NCI-H2029 treated with DMSO at 0.1 percent for 48 hours (cell line): Measurements from ENCODE around the gene FTCD.
"Not testable (repeated sequence)": the region's sequence is repeated elsewhere in the genome, so short reads cannot be mapped to it uniquely, and the experiment has no call there.

Experiments used
- DNase-seq: peaks from one replicate; lab custom pipeline; 2025; lab: John Stamatoyannopoulos, UW

FTCD gene

DNA sequence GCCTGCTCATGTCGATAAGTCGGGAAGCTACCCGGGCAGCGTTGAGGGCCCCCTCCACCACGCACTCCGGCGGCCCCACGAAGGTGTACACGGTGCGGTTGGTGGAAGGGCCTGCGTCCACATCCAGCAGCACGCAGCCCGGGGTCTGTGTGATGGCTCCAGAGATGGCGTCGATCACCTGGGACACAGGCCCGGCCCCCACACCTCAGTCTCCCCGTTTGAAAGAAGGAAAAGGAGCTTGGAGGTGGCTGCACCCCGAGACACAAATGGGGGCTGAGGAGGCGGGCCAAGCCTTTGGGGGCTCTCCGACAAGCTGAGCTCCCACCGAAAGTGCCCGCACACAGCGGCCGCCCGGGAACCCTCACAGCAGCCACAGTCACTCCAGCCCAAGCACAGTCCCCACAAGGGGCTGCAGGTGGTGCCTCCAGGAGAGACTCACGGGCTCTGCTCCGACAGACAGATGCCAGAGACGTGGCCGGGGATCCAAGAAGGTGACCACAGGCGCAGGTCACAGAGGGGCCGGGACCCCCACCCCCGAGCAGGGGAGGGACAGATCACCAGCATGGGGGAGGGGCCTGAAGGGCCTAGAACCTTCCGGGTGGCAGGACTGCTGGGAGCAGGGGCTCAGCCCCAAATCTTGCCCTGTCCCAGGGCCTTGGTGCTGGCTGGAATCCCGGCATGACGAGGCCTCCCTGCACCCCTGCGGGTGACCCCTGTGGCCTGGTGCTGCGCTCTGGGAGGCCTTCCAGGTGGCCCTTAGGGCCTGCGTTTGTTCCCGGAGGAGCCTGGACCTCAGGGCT lies 1.0 kb downstream of the FTCD start:
- DNase-seq: no peak

GRCh38 chr21:46153247-46154154 lies 1.9 kb downstream of the FTCD start:
- DNase-seq: peak; percentile 3

- DNase-seq: no peak
These were observed 2.5 kb downstream of the FTCD start for GRCh38 chr21:46152927-46153246.

DNA sequence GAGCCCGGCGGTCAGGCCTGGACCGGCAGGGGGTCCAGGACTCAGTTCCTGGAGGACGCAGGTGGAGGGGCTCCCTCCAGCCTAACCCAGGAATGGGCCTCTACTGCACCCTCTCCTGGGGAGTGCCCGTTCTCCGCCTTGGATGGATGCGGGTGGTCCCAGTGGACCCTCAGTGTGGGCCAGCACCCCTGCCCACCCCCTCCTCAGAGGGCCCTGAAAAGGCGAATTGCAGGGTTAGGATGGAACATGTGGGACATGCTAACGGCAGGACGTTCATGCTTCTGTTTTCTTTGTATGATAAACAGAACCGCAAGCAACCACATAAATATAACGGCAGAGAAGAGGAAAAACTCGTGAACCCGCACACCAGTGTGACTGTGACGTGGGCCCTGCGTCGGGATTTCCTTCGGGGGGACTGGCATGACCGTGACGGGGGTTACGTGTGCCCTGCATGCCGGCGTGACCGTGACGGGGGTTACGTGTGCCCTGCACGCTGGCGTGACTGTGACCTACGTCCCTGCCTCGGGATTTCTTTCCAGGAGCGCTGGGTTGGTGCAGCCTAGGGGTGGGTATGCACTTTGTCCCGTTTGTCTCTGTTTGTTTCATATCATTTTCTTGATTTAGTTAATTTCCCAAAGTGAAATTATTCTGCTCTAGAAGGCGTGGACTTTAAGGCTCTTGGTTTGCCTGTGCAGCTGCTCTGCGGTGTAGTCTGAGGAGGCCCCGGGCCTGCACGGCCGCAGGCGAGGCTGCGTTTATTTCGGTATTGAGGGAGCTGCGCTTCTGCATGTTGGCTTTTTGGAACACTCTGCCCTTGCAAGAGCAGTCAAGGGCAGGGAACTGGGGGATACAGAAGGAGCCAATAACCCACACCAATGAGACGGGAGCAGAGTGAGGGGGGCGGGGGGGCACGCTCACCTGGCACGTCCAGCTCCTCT lies 3.1 kb downstream of the FTCD start:
- DNase-seq: no peak

DNA sequence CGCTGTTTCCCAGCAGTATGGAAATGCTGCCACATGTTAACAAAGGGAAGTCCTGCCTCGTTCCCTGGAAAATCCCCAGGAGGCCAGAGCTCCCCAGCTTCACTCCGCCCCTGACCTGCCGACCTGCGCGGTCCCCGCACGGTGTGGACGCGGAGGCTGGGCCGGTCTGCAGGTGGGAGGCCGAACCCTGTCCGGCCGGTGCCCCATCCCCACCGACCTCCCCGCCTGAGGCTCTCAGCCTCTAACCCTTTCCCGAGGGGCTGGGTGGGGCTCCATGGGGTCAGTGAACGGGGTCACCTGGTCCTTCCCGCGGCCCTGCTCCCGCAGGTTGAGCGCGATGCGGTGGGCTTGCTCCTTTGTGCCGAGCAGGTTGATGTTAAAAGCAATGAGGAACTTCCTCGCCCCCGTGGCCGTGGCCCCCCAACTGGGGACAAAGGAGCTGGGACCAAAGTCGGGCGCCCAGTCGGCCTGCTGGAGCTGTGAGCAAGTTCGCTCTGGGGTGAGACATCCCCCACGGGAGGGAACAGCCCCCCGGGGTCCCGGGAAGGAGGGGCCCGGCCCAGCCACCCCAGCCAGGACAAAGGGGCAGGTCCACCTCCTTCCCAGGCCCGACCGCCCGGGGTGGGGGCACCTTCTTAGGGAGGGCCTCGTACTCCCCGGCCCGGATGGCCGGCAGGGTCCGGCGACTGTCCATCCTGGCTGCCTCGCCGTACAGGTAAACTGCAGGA lies 4.0 kb downstream of the FTCD start:
- no peak for DNase-seq

DNA sequence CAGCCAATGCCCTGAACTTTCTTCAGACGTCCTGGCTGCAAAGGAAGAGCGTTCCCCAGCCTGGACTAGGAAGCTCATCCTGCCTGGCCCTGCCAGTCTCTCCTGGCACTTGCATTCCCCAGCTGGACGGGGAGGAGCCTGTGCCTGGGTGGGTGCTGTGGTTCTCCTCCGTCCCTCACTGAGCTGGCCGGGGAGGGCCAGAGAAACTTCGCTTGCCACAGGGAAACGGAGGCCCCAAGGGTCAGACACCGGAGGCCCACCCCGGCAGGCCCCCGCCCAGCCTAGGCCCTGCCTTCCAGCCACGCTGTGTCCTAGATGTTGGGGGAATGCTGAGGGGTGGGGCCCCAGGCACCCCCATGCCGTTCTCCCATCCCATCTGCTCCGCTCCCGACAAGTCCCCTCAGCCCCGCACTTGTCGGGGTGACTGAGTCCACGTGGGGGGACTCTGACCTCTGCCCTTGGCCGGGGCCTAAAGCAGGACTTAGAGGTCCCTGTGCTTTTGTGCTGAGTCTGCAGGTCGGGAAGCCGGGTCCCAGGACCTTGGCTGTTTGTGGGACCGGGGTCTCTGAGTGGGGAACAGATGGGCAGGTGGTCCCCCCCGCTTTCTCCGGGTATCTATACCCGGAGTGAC lies 4.8 kb downstream of the FTCD start:
- DNase-seq: no peak

DNA sequence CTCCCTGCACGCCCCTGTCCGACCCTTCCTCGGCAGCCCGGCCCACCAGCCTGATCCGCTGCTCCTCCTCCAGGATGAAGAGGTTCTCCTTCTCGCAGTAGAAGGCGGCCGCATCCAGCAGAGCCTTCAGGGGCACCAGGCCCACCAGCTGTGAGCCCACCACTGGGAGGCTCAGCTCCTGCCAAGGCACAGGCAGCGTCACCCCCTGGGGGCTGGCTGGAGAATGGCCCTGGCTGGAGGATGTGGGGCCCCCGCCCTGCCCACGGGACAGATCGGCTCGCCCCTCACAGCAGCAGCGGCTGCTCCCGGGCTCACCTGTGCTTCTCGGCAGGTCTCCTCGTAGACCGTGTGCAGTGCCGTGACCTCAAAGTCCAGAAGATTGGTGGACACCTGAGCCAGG lies 5.3 kb downstream of the FTCD start:
- no peak for DNase-seq

DNA sequence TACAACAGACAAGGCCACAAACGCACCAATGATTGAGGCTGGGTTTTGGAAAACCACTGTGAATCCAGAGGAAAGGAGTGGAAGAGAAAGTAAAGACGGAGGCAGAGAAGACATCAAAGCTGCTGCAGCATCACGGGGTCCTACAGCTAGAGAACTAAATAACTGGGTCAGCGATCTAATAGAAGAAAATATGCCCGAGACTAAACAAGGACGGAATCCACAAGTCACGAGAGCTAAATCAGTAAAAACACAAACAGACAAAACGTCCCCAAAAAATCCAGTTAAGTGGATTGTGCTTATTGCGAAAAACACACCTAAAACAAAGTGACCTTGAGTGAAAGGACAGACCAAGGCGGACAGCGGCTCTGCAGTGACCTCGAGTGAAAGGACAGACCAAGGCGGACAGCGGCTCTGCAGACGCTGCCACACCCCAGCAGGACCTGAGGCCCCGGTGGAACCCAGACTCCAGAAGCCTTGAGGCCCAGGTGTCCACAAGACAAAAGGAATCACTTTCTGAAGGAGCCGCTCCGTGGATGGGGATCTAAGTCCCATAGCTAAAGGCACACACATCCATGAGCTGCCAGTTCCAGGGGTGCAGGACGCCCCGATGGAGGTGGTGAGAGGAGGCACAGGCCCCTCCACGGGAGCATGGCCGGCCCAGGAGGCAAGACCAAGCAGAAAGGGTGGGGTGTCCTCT lies 6.0 kb downstream of the FTCD start:
- no peak for DNase-seq

DNA sequence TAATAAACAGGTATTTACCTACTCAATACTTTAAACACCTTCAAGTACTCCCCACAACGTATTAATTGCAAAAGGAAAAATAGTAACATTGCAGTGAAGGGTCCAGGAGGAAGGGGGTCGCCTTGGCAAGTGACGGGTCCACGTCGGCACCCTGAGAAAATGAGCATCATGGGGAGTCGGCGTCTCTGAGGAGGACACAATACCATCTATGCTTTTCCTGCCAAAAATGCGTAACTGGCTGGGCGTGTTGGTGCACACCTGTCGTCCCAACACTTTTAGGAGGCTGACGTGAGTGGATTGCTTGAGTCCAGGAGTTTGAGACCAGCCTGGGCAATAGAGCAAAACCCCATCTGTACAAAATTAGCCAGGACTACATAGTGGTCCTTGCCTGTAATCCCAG lies 7.3 kb downstream of the FTCD start:
- no peak for DNase-seq

DNA sequence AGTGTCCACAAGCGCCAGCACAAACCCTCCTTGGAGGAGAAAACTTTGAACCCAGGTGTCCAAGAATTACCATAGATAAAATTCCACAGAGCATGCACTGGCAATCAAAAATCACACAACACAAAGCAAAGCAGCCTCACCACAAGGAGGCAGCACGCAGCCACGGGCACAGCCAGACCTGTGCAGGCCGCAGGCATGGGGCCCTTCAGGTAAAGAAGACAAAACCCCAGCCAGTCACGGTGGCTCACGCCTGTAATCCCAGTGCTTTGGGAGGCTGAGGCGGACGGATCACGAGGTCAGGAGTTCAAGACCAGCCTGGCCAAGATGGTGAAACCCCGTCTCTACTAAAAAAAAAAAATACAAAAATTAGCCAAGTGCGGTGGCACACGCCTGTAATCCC lies 8.0 kb downstream of the FTCD start:
- DNase-seq: not testable (repeated sequence)

- no peak for DNase-seq
These were observed 8.5 kb downstream of the FTCD start for GRCh38 chr21:46146856-46147255.

DNA sequence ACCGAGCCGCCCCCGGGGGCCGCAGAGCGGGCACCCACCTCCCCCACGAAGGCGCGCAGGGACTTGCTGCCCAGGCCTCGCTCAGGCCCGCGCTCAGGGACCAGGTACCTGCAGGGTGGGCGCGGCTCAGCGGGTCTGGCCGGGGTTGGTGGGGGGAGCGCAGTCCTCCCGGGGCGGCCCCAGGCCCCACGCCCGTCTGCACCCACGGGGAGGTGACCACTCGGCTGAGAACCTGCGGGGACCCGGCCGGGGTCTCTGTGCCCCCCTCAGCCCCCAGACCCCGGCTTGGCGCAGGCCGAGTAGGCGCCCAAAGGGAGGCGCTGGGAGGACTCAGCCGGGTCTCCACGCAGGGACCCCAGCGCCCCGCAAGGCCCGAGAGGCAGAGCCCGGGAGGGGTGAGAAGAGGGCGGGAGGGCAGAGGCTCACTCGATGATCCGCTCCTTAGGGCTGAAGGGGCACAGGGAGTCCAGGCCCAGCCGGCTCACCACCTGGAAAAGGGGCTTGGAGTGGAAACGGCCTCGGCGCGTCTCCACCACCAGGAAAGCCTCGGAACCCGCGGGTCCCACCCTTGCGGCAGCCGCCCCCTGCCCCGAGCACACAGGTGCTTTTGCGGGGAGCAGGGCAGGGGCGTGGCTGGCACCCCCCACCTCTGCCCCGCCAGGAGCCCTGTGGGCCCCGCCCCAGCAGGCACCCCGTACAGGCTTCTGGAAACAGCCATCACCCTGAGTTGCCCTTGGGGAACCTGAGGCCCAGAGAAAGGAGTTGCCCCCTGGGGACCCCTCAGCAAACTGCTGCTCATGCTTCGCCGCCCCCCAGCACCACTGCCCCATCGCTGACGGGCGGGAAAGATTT lies 9.3 kb downstream of the FTCD start:
- no peak for DNase-seq

GRCh38 chr21:46145159-46145839 lies 10.1 kb downstream of the FTCD start:
- DNase-seq: no peak

DNA sequence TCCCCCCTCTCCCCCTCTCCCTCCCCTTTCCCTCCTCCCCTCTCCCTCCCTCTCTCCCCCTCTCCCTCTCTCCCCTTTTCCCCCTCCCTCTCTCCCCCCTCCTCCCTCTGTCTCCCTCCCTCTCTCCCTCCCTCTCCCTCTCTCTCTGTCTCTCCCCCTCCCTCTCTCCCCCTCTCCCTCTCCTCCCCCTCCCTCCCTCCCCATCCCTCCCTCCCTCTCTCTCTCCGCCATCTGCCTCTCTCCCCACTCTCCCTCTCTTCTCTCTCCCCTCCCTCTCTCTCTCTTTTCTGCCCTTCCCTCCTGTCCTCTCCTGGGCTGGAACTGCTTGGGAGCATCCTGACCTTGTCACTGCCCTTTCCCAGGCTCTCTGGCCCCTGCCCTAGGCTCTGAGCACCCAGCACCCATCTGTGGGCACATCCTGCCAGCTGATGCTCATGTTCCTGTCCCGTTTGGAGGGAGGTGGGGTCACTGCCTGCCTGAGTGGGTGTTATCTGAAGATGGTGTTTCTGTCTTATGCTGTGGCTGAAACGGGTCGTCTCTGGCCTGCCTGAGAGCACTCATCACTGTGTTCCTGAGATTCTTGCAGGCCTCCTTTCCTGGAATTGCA lies 10.8 kb downstream of the FTCD start:
- no peak for DNase-seq

DNA sequence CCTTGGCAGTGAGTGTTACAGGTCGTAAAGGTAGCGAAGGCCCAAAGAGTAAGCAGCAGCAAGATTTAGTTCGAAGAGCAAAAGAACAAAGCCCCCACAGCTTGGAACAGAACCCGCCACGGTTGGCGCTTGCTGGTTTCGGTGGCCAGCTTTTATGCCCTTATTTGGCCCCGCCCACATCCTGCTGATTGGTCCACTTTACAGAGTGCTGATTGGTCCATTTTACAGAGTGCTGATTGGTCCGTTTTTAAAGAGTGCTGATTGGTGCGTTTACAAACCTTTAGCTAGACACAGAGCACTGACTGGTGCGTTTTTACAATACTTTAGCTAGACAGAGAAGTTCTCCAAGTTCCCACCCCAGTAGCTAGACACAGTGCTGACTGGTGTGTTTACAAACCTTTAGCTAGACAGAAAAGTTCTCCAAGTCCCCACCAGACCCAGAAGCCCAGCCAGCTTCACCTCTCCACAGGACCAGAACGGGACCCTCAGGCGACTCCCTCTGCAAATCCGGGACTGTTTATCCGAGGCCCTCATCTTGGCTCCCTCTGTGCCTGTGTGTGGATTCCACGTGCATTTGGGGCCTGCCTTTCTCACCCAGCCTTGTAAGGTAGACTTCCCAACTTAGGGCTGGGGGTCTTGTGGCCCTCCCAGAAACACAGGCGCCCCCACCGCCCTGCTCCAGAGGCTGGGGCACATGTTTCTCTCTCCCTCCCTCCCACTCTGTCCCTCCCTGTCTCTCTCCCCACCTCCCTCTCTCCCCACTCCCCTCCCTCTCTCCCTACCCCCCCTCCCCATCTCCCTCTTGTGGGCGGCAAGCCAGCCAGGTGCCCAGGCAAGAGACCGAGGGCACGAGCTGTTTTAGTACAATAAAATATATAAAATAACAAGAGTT lies 12.6 kb downstream of the FTCD start:
- no peak for DNase-seq

GRCh38 chr21:46141767-46142581 lies 13.4 kb downstream of the FTCD start:
- DNase-seq: no peak
